HepG2 (cell line): ENCODE results near the gene BCAR3. TPM values are rescaled to one million over a fixed set of nuclear protein-coding genes. Genes with fewer than 3 reads are reported as not detected.

Experiments used
- AFF4 ChIP-seq: sonication (generic); formaldehyde crosslinking; IDR thresholded peaks from 2 replicates; pipeline ENCODE4 v1.4.0; 2020; ENCODE audit warnings: missing genetic modification reagents
- ELF1 ChIP-seq: sonication (generic); formaldehyde crosslinking; IDR thresholded peaks from 2 replicates; pipeline ENCODE4 v1.4.0; 2020; ENCODE audit warnings: missing genetic modification reagents
- ELF3 ChIP-seq: IDR thresholded peaks from 2 replicates; pipeline ENCODE4 v1.6.1; 2016; ENCODE audit warnings: missing genetic modification reagents, missing compliant biosample characterization
- GATAD1 ChIP-seq: IDR thresholded peaks from 2 replicates; pipeline ENCODE4 v1.6.1; 2016; ENCODE audit warnings: missing genetic modification reagents, missing compliant biosample characterization
- NBN ChIP-seq: fragments of 450-650 bp; conservative IDR thresholded peaks from 2 replicates; pipeline ENCODE4 v1.6.1; 2017
- POLR2AphosphoS2 ChIP-seq: IDR thresholded peaks from 2 replicates; pipeline ENCODE4 v1.6.1; 2011; ENCODE audit warnings: low read depth, low read length, improper control_type of control experiment
- SSRP1 ChIP-seq: IDR thresholded peaks from 2 replicates; pipeline ENCODE4 v1.6.1; 2016; ENCODE audit warnings: control low read depth
- TCF7L2 ChIP-seq: IDR thresholded peaks from 2 replicates; pipeline ENCODE4 v1.6.1; 2011; ENCODE audit warnings: mild to moderate bottlenecking, low read depth, low read length, moderate library complexity
- ZFX ChIP-seq: sonication (generic); formaldehyde crosslinking; IDR thresholded peaks from 2 replicates; pipeline ENCODE4 v1.4.0; 2020; ENCODE audit warnings: mild to moderate bottlenecking, low read depth, missing genetic modification reagents, moderate library complexity
- ZFY ChIP-seq: sonication (generic); formaldehyde crosslinking; IDR thresholded peaks from 2 replicates; pipeline ENCODE4 v1.4.0; 2020; ENCODE audit warnings: missing genetic modification reagents
- ZNF772 ChIP-seq: sonication (generic); formaldehyde crosslinking; IDR thresholded peaks from 2 replicates; pipeline ENCODE4 v1.5.0; 2020; ENCODE audit warnings: mild to moderate bottlenecking, missing genetic modification reagents
- ZNF780A ChIP-seq: sonication (generic); formaldehyde crosslinking; IDR thresholded peaks from 2 replicates; pipeline ENCODE4 v1.8.0; 2022; ENCODE audit warnings: mild to moderate bottlenecking, missing genetic modification reagents, moderate library complexity
- ZNF878 ChIP-seq: sonication (generic); formaldehyde crosslinking; IDR thresholded peaks from 2 replicates; pipeline ENCODE4 v1.8.1; 2023; ENCODE audit warnings: mild to moderate bottlenecking, missing genetic modification reagents, moderate library complexity
- polyA plus RNA-seq, 8 experiments: library from polyadenylated mRNA; depleted of rRNA in 3 of 8; stranded (reverse) in 7 of 8; unstranded in 1 of 8; fragments of >200 nt; fragmentation: Illumina TruSeq in 4 of 8; extraction: Trizol in 4 of 8; gene quantifications; 2 replicates each; pipeline versions ENCODE4 v1.2.1 to v1.2.3, GENCODE V29; 2011 to 2016; ENCODE audit warnings: low read depth in 4 of 8, missing spikeins in 1 of 8, mixed read lengths in 1 of 8; ENCODE audit not compliant: insufficient read depth in 1 of 8
- total RNA-seq, 5 experiments: library from RNA; depleted of rRNA; stranded (reverse); fragments of >200 nt; fragmentation: Illumina TruSeq; extraction: Trizol; gene quantifications; 2 replicates each; pipeline ENCODE4 v1.2.3, GENCODE V29; 2016; ENCODE audit warnings: low read depth in 1 of 5
- TF ChIP-seq, protein P1 (sequence below): sonication (generic); formaldehyde crosslinking; IDR thresholded peaks from 2 replicates; pipeline ENCODE4 v1.4.0; 2020; ENCODE audit warnings: missing genetic modification reagents, borderline replicate concordance
- TF ChIP-seq, protein P2 (sequence below): IDR thresholded peaks from 2 replicates; pipeline ENCODE4 v1.6.1; 2016

Gene BCAR3
- total and polyA plus RNA-seq, 2 of the 13 experiments (the other 11 are each of a cell fraction or from before 2014, with no cell fraction given) = 3.6 to 4.8 TPM

DNA sequence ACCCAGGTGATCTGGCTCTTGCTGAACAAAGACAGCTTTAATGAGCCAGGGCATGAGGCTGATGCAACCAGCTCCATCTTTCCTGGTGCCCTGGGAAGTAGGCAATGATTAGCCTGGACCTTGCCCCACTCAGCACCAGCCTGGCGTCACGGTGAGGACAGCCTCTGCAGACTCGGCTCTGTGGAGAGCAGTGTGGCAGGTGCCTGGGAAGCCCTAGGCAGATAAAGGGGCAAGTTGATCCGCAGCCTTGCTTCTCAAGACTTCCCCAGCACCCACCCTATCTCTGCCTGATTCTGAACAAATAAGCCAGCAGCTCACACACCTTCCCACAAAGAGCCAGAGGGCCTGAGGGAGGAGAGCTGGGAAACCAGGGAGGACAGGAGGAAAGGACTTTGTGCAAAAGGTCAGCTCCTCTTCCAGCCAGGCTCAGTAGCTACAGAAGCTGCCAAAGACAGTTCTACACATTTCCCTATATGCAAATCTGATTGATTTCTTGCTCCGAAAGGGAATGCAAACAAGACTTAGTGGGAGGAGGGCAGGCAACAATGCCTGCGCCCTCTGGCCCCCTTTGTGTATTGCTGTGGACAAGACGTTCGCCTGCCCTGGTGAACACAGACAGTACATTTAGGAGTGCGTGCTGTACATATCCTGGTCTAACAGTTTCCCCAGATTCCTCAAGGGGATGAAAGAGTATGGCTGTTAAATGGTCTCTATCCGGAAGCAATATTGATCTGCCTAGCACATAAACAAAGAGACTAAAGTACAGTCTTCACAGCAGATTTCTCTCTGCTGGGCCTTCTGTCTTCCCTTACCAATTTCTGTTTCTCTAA lies 63.8 kb downstream of the BCAR3 start (continued):
- TF ChIP-seq, protein P1, sequence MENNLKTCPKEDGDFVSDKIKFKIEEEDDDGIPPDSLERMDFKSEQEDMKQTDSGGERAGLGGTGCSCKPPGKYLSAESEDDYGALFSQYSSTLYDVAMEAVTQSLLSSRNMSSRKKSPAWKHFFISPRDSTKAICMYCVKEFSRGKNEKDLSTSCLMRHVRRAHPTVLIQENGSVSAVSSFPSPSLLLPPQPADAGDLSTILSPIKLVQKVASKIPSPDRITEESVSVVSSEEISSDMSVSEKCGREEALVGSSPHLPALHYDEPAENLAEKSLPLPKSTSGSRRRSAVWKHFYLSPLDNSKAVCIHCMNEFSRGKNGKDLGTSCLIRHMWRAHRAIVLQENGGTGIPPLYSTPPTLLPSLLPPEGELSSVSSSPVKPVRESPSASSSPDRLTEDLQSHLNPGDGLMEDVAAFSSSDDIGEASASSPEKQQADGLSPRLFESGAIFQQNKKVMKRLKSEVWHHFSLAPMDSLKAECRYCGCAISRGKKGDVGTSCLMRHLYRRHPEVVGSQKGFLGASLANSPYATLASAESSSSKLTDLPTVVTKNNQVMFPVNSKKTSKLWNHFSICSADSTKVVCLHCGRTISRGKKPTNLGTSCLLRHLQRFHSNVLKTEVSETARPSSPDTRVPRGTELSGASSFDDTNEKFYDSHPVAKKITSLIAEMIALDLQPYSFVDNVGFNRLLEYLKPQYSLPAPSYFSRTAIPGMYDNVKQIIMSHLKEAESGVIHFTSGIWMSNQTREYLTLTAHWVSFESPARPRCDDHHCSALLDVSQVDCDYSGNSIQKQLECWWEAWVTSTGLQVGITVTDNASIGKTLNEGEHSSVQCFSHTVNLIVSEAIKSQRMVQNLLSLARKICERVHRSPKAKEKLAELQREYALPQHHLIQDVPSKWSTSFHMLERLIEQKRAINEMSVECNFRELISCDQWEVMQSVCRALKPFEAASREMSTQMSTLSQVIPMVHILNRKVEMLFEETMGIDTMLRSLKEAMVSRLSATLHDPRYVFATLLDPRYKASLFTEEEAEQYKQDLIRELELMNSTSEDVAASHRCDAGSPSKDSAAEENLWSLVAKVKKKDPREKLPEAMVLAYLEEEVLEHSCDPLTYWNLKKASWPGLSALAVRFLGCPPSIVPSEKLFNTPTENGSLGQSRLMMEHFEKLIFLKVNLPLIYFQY (CRISPR knock-in tag) = peak; percentile 23; the same call in 1 of the 2 replicates
- TF ChIP-seq ELF1 (CRISPR knock-in tag) = peak; percentile 46; the same call in 1 of the 2 replicates
- TF ChIP-seq NBN = no peak
- TF ChIP-seq ZNF772 (CRISPR knock-in tag) = peak; percentile 18; the same call in 1 of the 2 replicates
- TF ChIP-seq AFF4 = no peak
- TF ChIP-seq SSRP1 (CRISPR knock-in tag) = peak; percentile 97
- TF ChIP-seq ZNF780A (CRISPR knock-in tag) = peak; percentile 86
- TF ChIP-seq ZFY = 0 out of 2 replicates have a peak, but pooled peaks have one; percentile 45
- peak; percentile 73; the same call in 1 of the 2 replicates for TF ChIP-seq ZFX (CRISPR knock-in tag)
- TF ChIP-seq POLR2AphosphoS2 = peak; percentile 50; the same call in 1 of the 2 replicates
- TF ChIP-seq, protein P2, sequence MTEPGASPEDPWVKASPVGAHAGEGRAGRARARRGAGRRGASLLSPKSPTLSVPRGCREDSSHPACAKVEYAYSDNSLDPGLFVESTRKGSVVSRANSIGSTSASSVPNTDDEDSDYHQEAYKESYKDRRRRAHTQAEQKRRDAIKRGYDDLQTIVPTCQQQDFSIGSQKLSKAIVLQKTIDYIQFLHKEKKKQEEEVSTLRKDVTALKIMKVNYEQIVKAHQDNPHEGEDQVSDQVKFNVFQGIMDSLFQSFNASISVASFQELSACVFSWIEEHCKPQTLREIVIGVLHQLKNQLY = peak; percentile 73; the same call in 1 of the 2 replicates
- TF ChIP-seq ELF3 = peak; percentile 93
- no peak for TF ChIP-seq TCF7L2
- no peak for TF ChIP-seq ZNF878 (CRISPR knock-in tag)
- TF ChIP-seq GATAD1 = no peak; the same call in none of the 2 replicates
